ENCODE measurements around the gene MRPS5.
"Not testable (repeated sequence)": the region's sequence is repeated elsewhere in the genome, so short reads cannot be mapped to it uniquely, and the experiment has no call there.

Gene MRPS5

DNA sequence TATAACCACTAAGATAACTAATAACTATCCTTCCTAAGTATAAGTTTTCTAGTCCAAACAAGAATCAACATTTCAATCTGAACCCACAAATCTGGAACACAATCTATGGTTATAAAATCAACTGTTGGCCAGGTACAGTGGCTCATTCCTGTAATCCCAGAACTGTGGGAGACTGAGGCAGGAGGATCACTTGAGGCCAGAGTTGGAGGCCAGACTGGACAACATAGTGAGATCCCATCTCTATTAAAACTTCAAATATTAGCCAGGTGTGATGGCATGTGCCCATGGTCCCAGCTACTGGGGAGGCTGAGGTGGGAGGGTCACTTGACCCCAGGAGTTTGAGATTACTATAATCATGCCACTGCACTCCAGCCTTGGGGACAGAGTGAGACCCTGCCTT is 11.2 kb downstream of the MRPS5 start:
- TF ChIP-seq ZFX (IDR thresholded peaks at IDR 0.05): no peak
- TF ChIP-seq, protein P1, sequence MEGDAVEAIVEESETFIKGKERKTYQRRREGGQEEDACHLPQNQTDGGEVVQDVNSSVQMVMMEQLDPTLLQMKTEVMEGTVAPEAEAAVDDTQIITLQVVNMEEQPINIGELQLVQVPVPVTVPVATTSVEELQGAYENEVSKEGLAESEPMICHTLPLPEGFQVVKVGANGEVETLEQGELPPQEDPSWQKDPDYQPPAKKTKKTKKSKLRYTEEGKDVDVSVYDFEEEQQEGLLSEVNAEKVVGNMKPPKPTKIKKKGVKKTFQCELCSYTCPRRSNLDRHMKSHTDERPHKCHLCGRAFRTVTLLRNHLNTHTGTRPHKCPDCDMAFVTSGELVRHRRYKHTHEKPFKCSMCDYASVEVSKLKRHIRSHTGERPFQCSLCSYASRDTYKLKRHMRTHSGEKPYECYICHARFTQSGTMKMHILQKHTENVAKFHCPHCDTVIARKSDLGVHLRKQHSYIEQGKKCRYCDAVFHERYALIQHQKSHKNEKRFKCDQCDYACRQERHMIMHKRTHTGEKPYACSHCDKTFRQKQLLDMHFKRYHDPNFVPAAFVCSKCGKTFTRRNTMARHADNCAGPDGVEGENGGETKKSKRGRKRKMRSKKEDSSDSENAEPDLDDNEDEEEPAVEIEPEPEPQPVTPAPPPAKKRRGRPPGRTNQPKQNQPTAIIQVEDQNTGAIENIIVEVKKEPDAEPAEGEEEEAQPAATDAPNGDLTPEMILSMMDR (conservative IDR thresholded peaks at IDR 0.05): no peak
- no peak overlapping the region for H3K27ac ChIP-seq

DNA sequence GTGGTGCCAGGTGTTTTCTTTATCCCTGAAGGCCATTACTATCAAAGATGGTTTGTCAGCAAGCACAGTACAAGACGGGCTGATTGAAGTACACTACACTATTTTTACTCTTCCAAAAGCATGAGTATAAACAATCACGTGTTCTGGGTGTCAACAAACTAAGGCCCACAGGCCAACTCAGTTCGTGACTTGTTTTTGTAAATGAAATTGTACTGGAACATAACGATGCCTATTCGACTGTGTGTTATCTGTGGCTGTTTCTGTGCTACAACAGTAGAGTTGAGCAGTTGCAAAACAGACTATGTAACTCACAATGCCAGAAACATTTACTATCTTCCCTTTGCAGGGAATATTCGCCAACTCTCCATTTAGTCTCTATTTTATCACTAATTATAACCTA is 12.3 kb downstream of the MRPS5 start:
- TF ChIP-seq, protein P1 (conservative IDR thresholded peaks at IDR 0.05): no peak
- TF ChIP-seq ZFX (IDR thresholded peaks at IDR 0.05): no peak
- no peak overlapping the region for H3K27ac ChIP-seq

DNA sequence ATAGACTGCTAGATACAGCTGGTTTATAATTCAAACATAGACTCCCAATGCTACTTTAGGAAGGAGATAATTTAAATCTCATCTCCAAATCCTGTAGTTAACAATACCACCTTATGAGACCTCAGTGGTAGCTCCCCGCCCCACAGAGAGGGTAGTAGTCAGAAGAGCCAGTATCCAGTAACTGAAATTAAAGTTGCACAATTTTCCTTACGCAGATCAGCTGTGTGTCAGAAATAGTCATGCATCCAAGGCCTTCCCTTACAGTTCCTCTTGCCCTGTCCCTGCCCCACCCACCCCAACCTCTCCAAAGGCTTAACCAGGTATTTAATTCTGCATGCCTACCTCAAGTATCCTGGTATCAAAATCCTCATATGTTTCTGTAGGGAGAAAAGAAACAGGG is 15.5 kb downstream of the MRPS5 start:
- H3K27ac ChIP-seq: no peak overlapping the region
- TF ChIP-seq ZFX (IDR thresholded peaks at IDR 0.05): no peak
- TF ChIP-seq, protein P1 (conservative IDR thresholded peaks at IDR 0.05): no peak

DNA sequence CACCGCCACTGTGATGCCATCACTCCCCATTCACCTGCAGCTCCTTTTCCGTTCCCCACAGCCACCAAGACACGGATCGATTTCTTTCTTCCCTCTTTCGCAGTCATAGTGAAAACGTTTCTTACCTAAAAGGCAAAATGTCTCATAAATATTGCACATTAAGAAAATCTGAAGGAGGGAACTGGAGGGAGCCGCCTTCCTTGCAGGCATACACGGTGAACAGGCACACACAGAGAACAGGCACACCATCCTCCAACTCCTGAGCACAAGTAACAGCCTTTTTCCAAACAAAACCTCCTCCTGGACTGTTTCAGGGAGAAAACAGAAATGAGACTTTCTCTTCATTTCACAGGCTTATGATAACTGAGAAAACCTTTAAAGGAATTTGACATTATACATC is 17.0 kb downstream of the MRPS5 start:
- no peak for TF ChIP-seq ZFX (IDR thresholded peaks at IDR 0.05)
- TF ChIP-seq, protein P1 (conservative IDR thresholded peaks at IDR 0.05): no peak
- no peak overlapping the region for H3K27ac ChIP-seq

DNA sequence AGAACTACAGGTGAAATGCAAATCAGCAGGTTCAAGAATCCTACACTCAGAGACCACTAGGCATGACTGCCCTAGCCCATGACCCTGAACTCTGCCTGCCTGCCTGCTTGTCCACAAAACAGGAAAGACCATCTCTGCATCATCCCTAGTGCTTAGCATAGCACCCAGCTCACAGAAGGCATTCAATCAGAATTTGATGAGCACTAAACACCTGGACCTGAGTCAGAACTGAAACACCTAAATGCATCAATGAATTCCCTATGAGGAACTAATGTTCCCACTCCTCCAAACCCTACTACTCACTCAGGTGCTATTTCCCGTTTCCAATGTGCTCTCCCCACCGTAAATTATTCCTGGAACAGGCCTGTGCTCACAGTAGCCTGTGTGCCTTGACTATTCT is 21.7 kb downstream of the MRPS5 start:
- TF ChIP-seq, protein P1 (conservative IDR thresholded peaks at IDR 0.05): no peak
- TF ChIP-seq ZFX (IDR thresholded peaks at IDR 0.05): no peak

DNA sequence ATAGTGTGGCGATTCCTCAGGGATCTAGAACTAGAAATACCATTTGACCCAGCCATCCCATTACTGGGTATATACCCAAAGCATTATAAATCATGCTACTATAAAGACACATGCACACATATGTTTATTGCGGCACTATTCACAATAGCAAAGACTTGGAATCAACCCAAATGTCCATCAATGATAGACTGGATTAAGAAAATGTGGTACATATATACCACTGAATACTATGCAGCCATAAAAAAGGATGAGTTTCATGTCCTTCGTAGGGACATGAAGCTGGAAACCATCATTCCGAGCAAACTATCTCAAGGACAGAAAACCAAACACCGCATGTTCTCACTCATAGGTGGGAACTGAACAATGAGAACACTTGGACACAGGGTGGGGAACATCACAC is 23.3 kb downstream of the MRPS5 start:
- H3K27ac ChIP-seq: not testable (repeated sequence)

More for the DNA sequence above, 21.7 kb downstream of the MRPS5 start:
- no peak overlapping the region for H3K27ac ChIP-seq

DNA sequence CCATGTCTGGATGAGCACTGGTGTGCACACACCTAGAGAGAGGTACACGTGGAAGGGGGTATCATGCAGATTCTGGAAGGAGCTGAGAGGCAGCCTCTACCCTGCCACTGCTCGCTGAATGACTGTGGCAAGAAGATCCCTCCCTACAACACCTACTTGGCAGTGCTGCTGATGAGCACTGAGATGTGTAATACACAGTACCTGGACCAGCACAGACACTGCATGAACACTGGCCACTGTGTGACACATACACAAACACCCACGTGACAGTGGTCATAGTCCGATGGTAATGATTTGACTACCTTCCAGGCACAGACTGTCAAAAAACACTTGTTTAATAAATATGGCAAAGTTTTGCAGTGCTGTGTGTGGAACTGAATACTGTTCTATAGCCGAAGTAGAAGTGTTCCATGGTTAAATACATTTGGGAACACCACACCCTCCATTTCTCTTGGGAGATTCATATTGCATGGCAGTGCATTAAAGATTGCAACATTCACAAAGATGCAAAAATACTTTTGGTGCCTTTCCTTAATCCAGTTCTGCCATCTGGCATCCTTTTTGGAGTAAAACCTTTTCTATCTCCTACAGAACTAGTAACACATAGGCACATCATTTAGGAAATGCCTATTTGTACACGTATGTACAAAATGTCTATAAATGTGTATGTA is 29.6 kb downstream of the MRPS5 start:
- TF ChIP-seq, protein P1 (conservative IDR thresholded peaks at IDR 0.05): no peak
- no peak for TF ChIP-seq ZFX (IDR thresholded peaks at IDR 0.05)
- H3K27ac ChIP-seq: no peak overlapping the region

DNA sequence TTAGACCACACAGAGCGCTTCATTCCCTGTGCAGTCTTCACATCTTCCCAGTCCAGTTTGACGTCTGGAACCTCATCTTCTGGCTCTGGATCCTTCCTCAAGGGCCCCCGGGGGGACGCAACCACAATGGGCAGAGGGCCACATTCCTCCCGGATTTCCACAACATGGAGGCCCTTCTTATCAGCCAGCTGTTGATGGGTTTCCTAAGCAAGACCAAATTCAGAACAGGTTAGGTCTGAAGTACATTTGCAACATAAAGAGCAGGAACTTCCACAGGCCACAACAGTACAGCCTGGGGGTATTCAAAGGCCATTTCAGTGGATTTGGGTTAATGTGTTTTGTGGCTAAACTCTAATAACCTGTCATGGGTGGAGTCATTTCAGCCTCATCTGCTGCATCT is 34.2 kb downstream of the MRPS5 start:
- TF ChIP-seq, protein P1 (conservative IDR thresholded peaks at IDR 0.05): no peak
- TF ChIP-seq ZFX (IDR thresholded peaks at IDR 0.05): no peak
- H3K27ac ChIP-seq: no peak overlapping the region

All from C4-2B (cell line).